ENCODE measurements around the gene NT5DC3. TPM values are rescaled to one million over a fixed set of nuclear protein-coding genes. Genes with fewer than 3 reads are reported as not detected.

Gene NT5DC3
- total and polyA plus RNA-seq, 11 donors = 0.95 to 6.3 (median 3.7) TPM

GRCh38 chr12:103808239-103808880, 32.7 kb downstream of the NT5DC3 start:
- no peak for TF ChIP-seq CTCF (IDR thresholded peaks at IDR 0.05)
- no peak for TF ChIP-seq POLR2A (IDR thresholded peaks at IDR 0.05)
- 92 to 97% (median 94%) methylated on average over 6 of the region's 6 CpGs for WGBS, 4 donors
- Histone ChIP-seq H3K27ac (peak overlapping the region in 1 of 12 donors; percentile 51), H3K36me3 (no peaks in the 10 kb centered on the region), H3K4me1 (peaks cover 0 to 34% (median 0%) of the 10 kb centered on the region in 12 donors), H3K27me3 (no peaks in the 10 kb centered on the region), H3K9me3 (no peaks in the 10 kb centered on the region), H3K4me3 (no peak overlapping the region)
- DNase-seq = no peak
- intact Hi-C loops (cut with DNase I) = no loop called here
- no peak for ATAC-seq

- Histone ChIP-seq H3K36me3 (no peaks in the 10 kb centered on the region), H3K4me3 (no peak overlapping the region), H3K9me3 (no peaks in the 10 kb centered on the region), H3K4me1 (peaks cover 0 to 34% (median 0%) of the 10 kb centered on the region in 12 donors), H3K27ac (peak overlapping the region in 1 of 12 donors; percentile 32), H3K27me3 (no peaks in the 10 kb centered on the region)
- intact Hi-C loops (cut with DNase I) = no loop called here
- TF ChIP-seq CTCF (IDR thresholded peaks at IDR 0.05) (no peak), POLR2A (IDR thresholded peaks at IDR 0.05) (no peak)
- 79 to 91% (median 88%) methylated on average over 9 of the region's 9 CpGs for whole genome bisulfite sequencing, 4 donors
- no peak for DNase-seq
- ATAC-seq = no peak
These were observed 33.3 kb downstream of the NT5DC3 start for GRCh38 chr12:103807561-103808238.

GRCh38 chr12:103806803-103807202, 34.2 kb downstream of the NT5DC3 start:
- H3K4me3 ChIP-seq = no peak overlapping the region
- WGBS, 4 donors = 76 to 89% (median 84%) methylated on average over 4 of the region's 4 CpGs
- H3K27ac ChIP-seq = peak overlapping the region in 2 of 12 donors; percentile 11 to 32
- intact Hi-C loops (cut with DNase I) = no loop called here
- DNase-seq (no peak), ATAC-seq (peak in 2 of 4 donors; percentile 24 to 38)
- H3K27me3 ChIP-seq = no peaks in the 10 kb centered on the region
- H3K9me3 ChIP-seq = no peaks in the 10 kb centered on the region
- TF ChIP-seq CTCF (IDR thresholded peaks at IDR 0.05) (no peak), POLR2A (IDR thresholded peaks at IDR 0.05) (no peak)
- H3K36me3 ChIP-seq = no peaks in the 10 kb centered on the region
- H3K4me1 ChIP-seq = peaks cover 0 to 38% (median 0%) of the 10 kb centered on the region in 12 donors

- Histone ChIP-seq H3K27me3 (no peaks in the 10 kb centered on the region), H3K36me3 (no peaks in the 10 kb centered on the region), H3K9me3 (no peaks in the 10 kb centered on the region), H3K4me3 (no peak overlapping the region), H3K27ac (peak overlapping the region in 2 of 12 donors; percentile 27 to 30), H3K4me1 (peaks cover 0 to 41% (median 2%) of the 10 kb centered on the region in 12 donors)
- TF ChIP-seq POLR2A (IDR thresholded peaks at IDR 0.05) = no peak
- TF ChIP-seq CTCF (IDR thresholded peaks at IDR 0.05) = no peak
- intact Hi-C loops (cut with DNase I) = no loop called here
- 87 to 88% (median 88%) methylated on average over 5 of the region's 5 CpGs for WGBS, 4 donors
- DNase-seq (no peak), ATAC-seq (no peak)
These were observed 35.2 kb downstream of the NT5DC3 start for GRCh38 chr12:103805655-103806360.
